HFFc6 (cell line): Measurements from ENCODE around the gene MYO18B. TPM values are rescaled to one million over a fixed set of nuclear protein-coding genes. Genes with fewer than 3 reads are reported as not detected.

ENCODE experiments used
- DNase-seq: peaks from one replicate; pipeline ENCODE4 v3.0.0-alpha.2; 2018
- H3K27ac Mint-ChIP-seq: 2 replicates; pipeline ENCODE4 v1.8.0; 2020; ENCODE audit warnings: mild to moderate bottlenecking, mixed read lengths
- H3K27me3 Mint-ChIP-seq: 2 replicates; pipeline ENCODE4 v1.8.0; 2021; ENCODE audit warnings: mild to moderate bottlenecking, moderate library complexity, mixed read lengths; ENCODE audit not compliant: insufficient read depth
- H3K36me3 Mint-ChIP-seq: 2 replicates; pipeline ENCODE4 v1.8.0; 2021; ENCODE audit warnings: low read depth, mixed read lengths
- H3K4me1 Mint-ChIP-seq: 2 replicates; pipeline ENCODE4 v1.8.0; 2020; ENCODE audit warnings: low read depth, mixed read lengths
- H3K4me3 Mint-ChIP-seq: 2 replicates; pipeline ENCODE4 v1.8.0; 2020; ENCODE audit warnings: mild to moderate bottlenecking, moderate library complexity, mixed read lengths
- H3K9me3 Mint-ChIP-seq: 2 replicates; pipeline ENCODE4 v1.8.0; 2020; ENCODE audit warnings: mild to moderate bottlenecking, mixed read lengths
- total RNA-seq, 6 experiments: library from RNA; stranded (reverse); fragmentation: NEBNext Ultra II Directional; extraction: Animal tissue kit (Norgen Biotek cat#: 25700); gene quantifications; 2 replicates in 1 of 6; 3 replicates in 5 of 6; pipeline ENCODE4 v1.2.3, GENCODE V29; 2021
- TF ChIP-seq, protein P1 (sequence below): fragments of 200-600 bp; sonication (generic); IDR thresholded peaks from 2 replicates; pipeline ENCODE4 v1.5.0; 2021; ENCODE audit warnings: antibody characterized with exemption, mild to moderate bottlenecking

The MYO18B gene
- total RNA-seq, 6 experiments from 2014 or later = 0.02 TPM; not detected in 5

DNA sequence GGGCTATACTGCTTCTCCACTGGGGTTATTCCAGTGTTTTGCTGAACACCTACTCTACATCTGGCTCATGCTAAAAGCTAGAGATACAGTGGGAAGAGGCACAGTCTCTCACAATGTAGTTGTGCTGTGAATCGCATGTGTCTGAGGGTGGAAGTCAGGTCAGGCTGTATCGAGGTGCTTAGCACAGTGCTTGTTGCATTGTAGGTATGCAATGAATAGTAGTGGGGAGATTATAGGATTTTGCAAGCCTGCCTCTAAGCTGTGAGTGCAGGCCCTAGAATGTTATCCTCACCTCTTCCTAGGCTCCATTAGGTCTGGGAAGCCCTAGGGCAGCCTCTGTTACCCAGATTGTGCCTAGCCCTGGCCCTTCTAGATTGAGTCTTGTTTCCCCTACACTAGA is 37.4 kb downstream of the MYO18B start:
- H3K4me3 Mint-ChIP-seq = no peak overlapping the region
- no peaks in the 10 kb centered on the region for H3K4me1 Mint-ChIP-seq
- TF ChIP-seq, protein P1, sequence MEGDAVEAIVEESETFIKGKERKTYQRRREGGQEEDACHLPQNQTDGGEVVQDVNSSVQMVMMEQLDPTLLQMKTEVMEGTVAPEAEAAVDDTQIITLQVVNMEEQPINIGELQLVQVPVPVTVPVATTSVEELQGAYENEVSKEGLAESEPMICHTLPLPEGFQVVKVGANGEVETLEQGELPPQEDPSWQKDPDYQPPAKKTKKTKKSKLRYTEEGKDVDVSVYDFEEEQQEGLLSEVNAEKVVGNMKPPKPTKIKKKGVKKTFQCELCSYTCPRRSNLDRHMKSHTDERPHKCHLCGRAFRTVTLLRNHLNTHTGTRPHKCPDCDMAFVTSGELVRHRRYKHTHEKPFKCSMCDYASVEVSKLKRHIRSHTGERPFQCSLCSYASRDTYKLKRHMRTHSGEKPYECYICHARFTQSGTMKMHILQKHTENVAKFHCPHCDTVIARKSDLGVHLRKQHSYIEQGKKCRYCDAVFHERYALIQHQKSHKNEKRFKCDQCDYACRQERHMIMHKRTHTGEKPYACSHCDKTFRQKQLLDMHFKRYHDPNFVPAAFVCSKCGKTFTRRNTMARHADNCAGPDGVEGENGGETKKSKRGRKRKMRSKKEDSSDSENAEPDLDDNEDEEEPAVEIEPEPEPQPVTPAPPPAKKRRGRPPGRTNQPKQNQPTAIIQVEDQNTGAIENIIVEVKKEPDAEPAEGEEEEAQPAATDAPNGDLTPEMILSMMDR = no peak
- H3K9me3 Mint-ChIP-seq = no peaks in the 10 kb centered on the region
- peaks cover 2% of the 10 kb centered on the region for H3K27me3 Mint-ChIP-seq
- DNase-seq = no peak
- H3K36me3 Mint-ChIP-seq = no peaks in the 10 kb centered on the region
- no peak overlapping the region for H3K27ac Mint-ChIP-seq

GRCh38 chr22:25779890-25780289 is 37.9 kb downstream of the MYO18B start:
- Mint-ChIP-seq H3K27me3 (peaks cover 2% of the 10 kb centered on the region), H3K27ac (no peak overlapping the region), H3K9me3 (no peaks in the 10 kb centered on the region), H3K36me3 (no peaks in the 10 kb centered on the region), H3K4me1 (no peaks in the 10 kb centered on the region), H3K4me3 (no peak overlapping the region)
- no peak for DNase-seq
- TF ChIP-seq, protein P1 = no peak

DNA sequence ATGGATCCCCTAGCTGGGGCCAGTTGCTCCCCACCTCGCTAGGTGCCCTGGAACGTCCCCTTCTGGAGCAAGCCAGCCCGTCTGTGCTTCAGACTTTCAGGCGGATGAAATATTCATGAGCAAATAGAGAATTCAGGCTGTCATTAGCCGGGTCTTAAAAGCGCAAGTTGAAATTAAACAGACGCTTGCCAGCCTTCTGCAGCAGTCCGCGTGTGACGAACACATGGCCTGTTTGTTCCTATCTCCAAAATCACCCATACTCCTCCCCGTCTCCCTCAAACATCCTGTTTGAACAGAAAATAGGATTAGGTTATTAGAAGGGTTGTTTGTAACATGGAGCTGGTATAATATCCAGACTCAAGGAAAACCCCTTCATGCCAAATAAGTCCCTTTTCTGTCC is 38.7 kb downstream of the MYO18B start:
- no peak overlapping the region for H3K4me3 Mint-ChIP-seq
- no peaks in the 10 kb centered on the region for H3K9me3 Mint-ChIP-seq
- no peak for DNase-seq

GRCh38 chr22:25781801-25782200 is 39.8 kb downstream of the MYO18B start:
- no peak for DNase-seq
- no peaks in the 10 kb centered on the region for H3K9me3 Mint-ChIP-seq
- TF ChIP-seq, protein P1 = no peak
- H3K27me3 Mint-ChIP-seq = no peaks in the 10 kb centered on the region; the same call in none of the 2 replicates
- no peaks in the 10 kb centered on the region for H3K4me1 Mint-ChIP-seq
- no peak overlapping the region for H3K4me3 Mint-ChIP-seq
- no peak overlapping the region for H3K27ac Mint-ChIP-seq
- no peaks in the 10 kb centered on the region for H3K36me3 Mint-ChIP-seq

More for the DNA sequence above, 38.7 kb downstream of the MYO18B start:
- no peak overlapping the region for H3K27ac Mint-ChIP-seq
- H3K27me3 Mint-ChIP-seq = no peaks in the 10 kb centered on the region; the same call in none of the 2 replicates
- no peaks in the 10 kb centered on the region for H3K4me1 Mint-ChIP-seq
- TF ChIP-seq, protein P1 = no peak
- H3K36me3 Mint-ChIP-seq = no peaks in the 10 kb centered on the region

GRCh38 chr22:25782831-25783230 is 40.8 kb downstream of the MYO18B start:
- no peaks in the 10 kb centered on the region for H3K9me3 Mint-ChIP-seq
- no peak overlapping the region for H3K4me3 Mint-ChIP-seq
- TF ChIP-seq, protein P1 = no peak
- no peak for DNase-seq
- no peaks in the 10 kb centered on the region for H3K36me3 Mint-ChIP-seq
- no peaks in the 10 kb centered on the region for H3K4me1 Mint-ChIP-seq
- no peak overlapping the region for H3K27ac Mint-ChIP-seq
- H3K27me3 Mint-ChIP-seq = no peaks in the 10 kb centered on the region; the same call in none of the 2 replicates

GRCh38 chr22:25783856-25784255 is 41.9 kb downstream of the MYO18B start:
- Mint-ChIP-seq H3K4me3 (no peak overlapping the region), H3K27ac (no peak overlapping the region), H3K4me1 (no peaks in the 10 kb centered on the region), H3K9me3 (no peaks in the 10 kb centered on the region), H3K27me3 (no peaks in the 10 kb centered on the region; the same call in none of the 2 replicates), H3K36me3 (no peaks in the 10 kb centered on the region)
- DNase-seq = no peak
- TF ChIP-seq, protein P1 = no peak
